ENCODE results near the gene ELP4.

ELP4 gene

DNA sequence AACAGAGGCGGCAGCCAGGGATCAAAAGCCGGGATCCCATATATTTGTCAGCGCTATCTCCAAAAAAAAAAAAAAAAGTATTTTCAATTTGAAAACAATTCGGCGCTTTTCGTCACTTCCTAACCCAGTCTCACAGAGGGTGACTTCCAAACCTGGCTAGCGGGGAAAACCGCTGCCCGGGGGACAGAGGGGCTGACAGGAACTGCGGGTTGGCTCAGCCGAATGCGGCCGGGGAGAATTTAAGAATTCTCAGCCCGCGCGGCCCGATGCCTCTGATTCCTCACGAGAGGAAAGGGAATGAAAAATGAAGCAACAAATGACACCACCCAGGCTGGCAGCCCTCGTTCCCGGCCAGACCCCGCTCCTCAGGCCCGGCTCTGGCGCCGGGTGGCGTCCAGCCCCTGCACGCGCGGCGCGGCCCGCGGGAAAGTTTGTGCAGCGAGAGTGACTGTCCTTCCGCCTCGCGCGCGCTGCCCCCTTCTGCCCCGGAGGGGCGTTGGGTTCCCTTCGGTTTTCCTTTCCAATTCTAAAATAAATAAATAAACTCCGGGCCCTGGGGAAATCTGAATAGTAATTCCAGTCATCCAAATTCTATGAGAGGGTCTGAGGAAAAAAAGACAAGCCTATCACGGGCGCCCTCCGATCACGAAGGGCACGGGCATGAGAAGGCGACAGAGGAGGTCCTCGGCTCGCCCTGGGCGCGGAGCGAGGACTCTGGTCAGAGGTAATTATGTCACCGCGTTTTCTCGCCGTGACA is 306.3 kb downstream of the ELP4 start:
- no peak overlapping the region for H3K14ac ChIP-seq (ENCODE audit: low read length in 2 of 2)
- no peak overlapping the region for H2BK5ac ChIP-seq (ENCODE audit: low read depth, low read length, poor library complexity, severe bottlenecking)
- peak overlapping the region; percentile 59 for H3K4me2 ChIP-seq (ENCODE audit: low read length, poor library complexity, severe bottlenecking)
- H3K4me1 ChIP-seq (ENCODE audit: control insufficient read depth, insufficient read depth, low read depth, low read length) = peaks cover 65% of the 10 kb centered on the region
- WGBS = 2% methylated on average over 40 of the region's 57 CpGs
- H4K8ac ChIP-seq (ENCODE audit: low read length) = no peak overlapping the region
- H3K18ac ChIP-seq (ENCODE audit: low read depth in 1 of 2, low read length in 2 of 2) = no peak overlapping the region
- H4K91ac ChIP-seq (ENCODE audit: low read length) = no peak overlapping the region
- H3K4ac ChIP-seq (ENCODE audit: low read depth in 1 of 2, low read length in 2 of 2) = no peak overlapping the region
- H2BK15ac ChIP-seq (ENCODE audit: low read depth, poor library complexity, severe bottlenecking) = no peak overlapping the region
- no peaks in the 10 kb centered on the region for H3K9me3 ChIP-seq (ENCODE audit: control insufficient read depth, low read length)
- H2AFZ ChIP-seq (ENCODE audit: low read depth, low read length) = no peak overlapping the region
- peak overlapping the region in 1 of 2 experiments; percentile 7 for H3K23ac ChIP-seq (ENCODE audit: low read length in 2 of 2)
- no peak overlapping the region for H2AK5ac ChIP-seq (ENCODE audit: low read length, severe bottlenecking)
- H3K36me3 ChIP-seq (ENCODE audit: control insufficient read depth in 1 of 2, insufficient read depth in 2 of 2, low read depth in 1 of 2, low read length in 2 of 2) = peaks cover 0 to 8% of the 10 kb centered on the region in 2 experiments
- no peaks in the 10 kb centered on the region for H3K79me1 ChIP-seq (replicated peaks; ENCODE audit: low read length, poor library complexity, severe bottlenecking)
- DNase-seq = no peak
- H3K27me3 ChIP-seq (ENCODE audit: control insufficient read depth in 1 of 2, insufficient read depth in 1 of 2, low read length in 2 of 2) = peaks cover 97 to 100% of the 10 kb centered on the region in 2 experiments
- no peak overlapping the region for H2BK120ac ChIP-seq (ENCODE audit: low read depth, low read length)
- no peak overlapping the region for H3K27ac ChIP-seq (ENCODE audit: low read length, poor library complexity, severe bottlenecking)
- no peak overlapping the region for H3K9ac ChIP-seq (ENCODE audit: low read length)
- H3K4me3 ChIP-seq (ENCODE audit: insufficient read depth in 1 of 2, low read depth in 1 of 2, low read length in 2 of 2) = peak overlapping the region in 1 of 2 experiments; percentile 47
- no peak overlapping the region for H2BK12ac ChIP-seq (ENCODE audit: low read length in 2 of 2)

DNA sequence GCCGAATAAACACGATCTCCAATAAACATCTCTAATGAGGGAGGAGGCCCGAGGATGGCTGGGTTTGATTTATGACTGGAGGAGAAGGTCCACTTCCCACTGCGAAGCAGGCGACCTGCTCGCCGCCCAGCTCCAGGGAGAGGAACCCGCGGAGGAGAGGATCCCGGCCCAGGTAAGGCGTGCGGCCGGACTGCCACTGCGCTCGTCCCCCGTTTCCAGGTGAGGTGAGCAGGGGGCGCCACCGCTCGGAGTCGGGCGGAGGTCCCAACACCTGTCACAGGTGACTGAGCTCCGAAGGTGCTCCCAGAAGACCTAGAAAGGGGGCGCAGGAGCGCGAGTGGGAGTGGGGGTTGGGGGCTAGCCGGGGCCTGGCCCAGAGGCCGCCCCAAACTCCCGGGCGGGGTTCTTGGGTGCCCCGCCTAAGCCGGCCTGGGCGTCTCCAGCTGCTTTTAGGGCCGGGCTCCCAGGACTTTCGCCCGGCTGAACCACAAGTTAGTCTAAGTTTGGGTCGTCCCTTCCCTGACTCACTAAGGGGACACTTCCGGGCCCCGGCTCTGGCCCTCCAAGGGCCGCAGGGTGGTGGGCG is 307.0 kb downstream of the ELP4 start:
- WGBS = 2% methylated on average over 34 of the region's 40 CpGs
- no peak overlapping the region for H3K4ac ChIP-seq (ENCODE audit: low read depth in 1 of 2, low read length in 2 of 2)

GRCh38 chr11:31817054-31817620 is 307.6 kb downstream of the ELP4 start:
- Histone ChIP-seq H3K79me1 (replicated peaks; ENCODE audit: low read length, poor library complexity, severe bottlenecking) (no peaks in the 10 kb centered on the region), H3K9me3 (ENCODE audit: control insufficient read depth, low read length) (no peaks in the 10 kb centered on the region), H2BK12ac (ENCODE audit: low read length in 2 of 2) (no peak overlapping the region), H2BK15ac (ENCODE audit: low read depth, poor library complexity, severe bottlenecking) (no peak overlapping the region), H2AK5ac (ENCODE audit: low read length, severe bottlenecking) (no peak overlapping the region), H2BK5ac (ENCODE audit: low read depth, low read length, poor library complexity, severe bottlenecking) (no peak overlapping the region), H3K36me3 (ENCODE audit: control insufficient read depth in 1 of 2, insufficient read depth in 2 of 2, low read depth in 1 of 2, low read length in 2 of 2) (peaks cover 0 to 5% of the 10 kb centered on the region in 2 experiments), H2AFZ (ENCODE audit: low read depth, low read length) (no peak overlapping the region), H3K9ac (ENCODE audit: low read length) (no peak overlapping the region), H3K27ac (ENCODE audit: low read length, poor library complexity, severe bottlenecking) (no peak overlapping the region), H4K91ac (ENCODE audit: low read length) (no peak overlapping the region), H3K18ac (ENCODE audit: low read depth in 1 of 2, low read length in 2 of 2) (no peak overlapping the region), H2BK120ac (ENCODE audit: low read depth, low read length) (no peak overlapping the region), H3K4me3 (ENCODE audit: insufficient read depth in 1 of 2, low read depth in 1 of 2, low read length in 2 of 2) (peak overlapping the region in 1 of 2 experiments; percentile 18), H3K14ac (ENCODE audit: low read length in 2 of 2) (no peak overlapping the region), H4K8ac (ENCODE audit: low read length) (no peak overlapping the region), H3K4me1 (ENCODE audit: control insufficient read depth, insufficient read depth, low read depth, low read length) (peaks cover 54% of the 10 kb centered on the region), H3K4ac (ENCODE audit: low read depth in 1 of 2, low read length in 2 of 2) (no peak overlapping the region), H3K27me3 (ENCODE audit: control insufficient read depth in 1 of 2, insufficient read depth in 1 of 2, low read length in 2 of 2) (peaks cover 99% of the 10 kb centered on the region in 2 experiments), H3K4me2 (ENCODE audit: low read length, poor library complexity, severe bottlenecking) (peak overlapping the region; percentile 43), H3K23ac (ENCODE audit: low read length in 2 of 2) (no peak overlapping the region)
- DNase-seq = no peak
- WGBS = 2% methylated on average over 48 of the region's 48 CpGs

More for the DNA sequence above, 307.0 kb downstream of the ELP4 start:
- H3K9me3 ChIP-seq (ENCODE audit: control insufficient read depth, low read length) = no peaks in the 10 kb centered on the region
- no peak overlapping the region for H4K8ac ChIP-seq (ENCODE audit: low read length)
- H3K9ac ChIP-seq (ENCODE audit: low read length) = no peak overlapping the region
- H2BK120ac ChIP-seq (ENCODE audit: low read depth, low read length) = no peak overlapping the region
- no peak overlapping the region for H4K91ac ChIP-seq (ENCODE audit: low read length)
- H2BK15ac ChIP-seq (ENCODE audit: low read depth, poor library complexity, severe bottlenecking) = no peak overlapping the region
- no peak overlapping the region for H2BK12ac ChIP-seq (ENCODE audit: low read length in 2 of 2)
- no peak overlapping the region for H3K4me3 ChIP-seq (ENCODE audit: insufficient read depth in 1 of 2, low read depth in 1 of 2, low read length in 2 of 2)
- H2BK5ac ChIP-seq (ENCODE audit: low read depth, low read length, poor library complexity, severe bottlenecking) = no peak overlapping the region
- H3K4me1 ChIP-seq (ENCODE audit: control insufficient read depth, insufficient read depth, low read depth, low read length) = peaks cover 59% of the 10 kb centered on the region
- no peak overlapping the region for H3K23ac ChIP-seq (ENCODE audit: low read length in 2 of 2)
- H3K36me3 ChIP-seq (ENCODE audit: control insufficient read depth in 1 of 2, insufficient read depth in 2 of 2, low read depth in 1 of 2, low read length in 2 of 2) = peaks cover 0 to 7% of the 10 kb centered on the region in 2 experiments
- H3K79me1 ChIP-seq (replicated peaks; ENCODE audit: low read length, poor library complexity, severe bottlenecking) = no peaks in the 10 kb centered on the region
- no peak overlapping the region for H2AFZ ChIP-seq (ENCODE audit: low read depth, low read length)
- H3K14ac ChIP-seq (ENCODE audit: low read length in 2 of 2) = no peak overlapping the region
- H2AK5ac ChIP-seq (ENCODE audit: low read length, severe bottlenecking) = no peak overlapping the region
- no peak overlapping the region for H3K18ac ChIP-seq (ENCODE audit: low read depth in 1 of 2, low read length in 2 of 2)
- H3K27ac ChIP-seq (ENCODE audit: low read length, poor library complexity, severe bottlenecking) = no peak overlapping the region
- no peak for DNase-seq
- H3K4me2 ChIP-seq (ENCODE audit: low read length, poor library complexity, severe bottlenecking) = peak overlapping the region; percentile 43
- H3K27me3 ChIP-seq (ENCODE audit: control insufficient read depth in 1 of 2, insufficient read depth in 1 of 2, low read length in 2 of 2) = peaks cover 98 to 99% of the 10 kb centered on the region in 2 experiments

All from mesenchymal stem cell (in vitro differentiated cells and primary cell).